ENCODE results near the gene SPINK4. TPM values are rescaled to one million over a fixed set of nuclear protein-coding genes. Genes with fewer than 3 reads are reported as not detected.

Gene SPINK4
- total RNA-seq, 1 experiment from 2014 or later, result not detected

DNA sequence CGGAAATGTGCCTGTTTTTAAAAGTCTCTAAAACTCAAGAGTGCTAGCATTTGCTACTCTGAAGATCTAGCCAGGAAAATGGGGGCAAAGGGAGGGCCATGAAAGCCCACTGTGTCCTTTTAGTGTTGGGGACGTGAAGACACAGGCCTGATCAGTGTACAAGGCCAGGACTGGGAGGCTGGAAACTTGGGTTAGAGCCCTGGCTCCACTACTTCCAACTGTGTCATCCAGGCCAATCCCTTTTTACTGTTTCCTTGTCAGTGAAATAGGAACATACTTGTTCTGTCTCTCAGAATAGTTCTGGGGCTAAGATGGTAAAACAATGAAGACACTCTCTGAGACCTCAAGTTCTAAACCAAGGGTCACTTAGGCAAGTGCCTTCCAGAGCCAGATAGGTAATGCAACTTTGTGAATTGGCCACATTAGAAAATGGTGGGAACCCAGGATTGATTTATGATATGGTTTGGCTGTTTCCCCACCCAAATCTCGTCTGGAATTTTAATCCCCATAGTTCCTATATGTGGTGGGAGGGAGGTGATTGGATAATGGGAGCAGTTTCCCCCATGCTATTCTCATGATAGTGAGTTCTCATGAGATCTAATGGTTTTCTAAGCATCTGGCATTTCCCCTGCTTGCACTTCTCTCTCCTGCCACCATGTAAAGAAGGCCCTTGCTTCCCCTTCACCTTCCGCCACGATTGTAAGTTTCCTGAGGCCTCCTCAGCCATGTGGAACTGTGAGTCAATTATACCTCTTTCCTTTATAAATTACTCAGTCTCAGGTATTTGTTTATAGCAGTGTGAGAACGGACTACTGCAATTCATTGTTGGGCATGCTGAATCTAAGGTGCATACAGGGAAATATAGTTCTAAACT is 42.5 kb upstream of the SPINK4 start:
- no peak for DNase-seq (ENCODE audit: low spot score)

More for the DNA sequence above, 42.5 kb upstream of the SPINK4 start:
- Mint-ChIP-seq H3K27me3 (ENCODE audit: low read depth) (peaks cover 6% of the 10 kb centered on the region), H3K27ac (no peak overlapping the region), H3K4me3 (no peak overlapping the region), H3K4me1 (no peaks in the 10 kb centered on the region; the same call in 1 of the 2 replicates), H3K9me3 (no peaks in the 10 kb centered on the region), H3K36me3 (no peaks in the 10 kb centered on the region)
- peak; percentile 22; the same call in 1 of the 2 replicates for ATAC-seq
- POLR2A ChIA-PET, result no interaction called here
- TF ChIP-seq FOXJ3 (CRISPR knock-in tag; IDR thresholded peaks at IDR 0.05; ENCODE audit: borderline replicate concordance) (no peak), FOXP4 (CRISPR knock-in tag; IDR thresholded peaks at IDR 0.05) (no peak), HMGXB4 (CRISPR knock-in tag; IDR thresholded peaks at IDR 0.05) (no peak), MXD4 (CRISPR knock-in tag; IDR thresholded peaks at IDR 0.05; ENCODE audit: borderline replicate concordance) (no peak), JUN (CRISPR knock-in tag; IDR thresholded peaks at IDR 0.05) (no peak), FOXP1 (CRISPR knock-in tag; IDR thresholded peaks at IDR 0.05; ENCODE audit: borderline replicate concordance) (no peak), TP53 (CRISPR knock-in tag; IDR thresholded peaks at IDR 0.05) (no peak)
- TF ChIP-seq, protein P1, sequence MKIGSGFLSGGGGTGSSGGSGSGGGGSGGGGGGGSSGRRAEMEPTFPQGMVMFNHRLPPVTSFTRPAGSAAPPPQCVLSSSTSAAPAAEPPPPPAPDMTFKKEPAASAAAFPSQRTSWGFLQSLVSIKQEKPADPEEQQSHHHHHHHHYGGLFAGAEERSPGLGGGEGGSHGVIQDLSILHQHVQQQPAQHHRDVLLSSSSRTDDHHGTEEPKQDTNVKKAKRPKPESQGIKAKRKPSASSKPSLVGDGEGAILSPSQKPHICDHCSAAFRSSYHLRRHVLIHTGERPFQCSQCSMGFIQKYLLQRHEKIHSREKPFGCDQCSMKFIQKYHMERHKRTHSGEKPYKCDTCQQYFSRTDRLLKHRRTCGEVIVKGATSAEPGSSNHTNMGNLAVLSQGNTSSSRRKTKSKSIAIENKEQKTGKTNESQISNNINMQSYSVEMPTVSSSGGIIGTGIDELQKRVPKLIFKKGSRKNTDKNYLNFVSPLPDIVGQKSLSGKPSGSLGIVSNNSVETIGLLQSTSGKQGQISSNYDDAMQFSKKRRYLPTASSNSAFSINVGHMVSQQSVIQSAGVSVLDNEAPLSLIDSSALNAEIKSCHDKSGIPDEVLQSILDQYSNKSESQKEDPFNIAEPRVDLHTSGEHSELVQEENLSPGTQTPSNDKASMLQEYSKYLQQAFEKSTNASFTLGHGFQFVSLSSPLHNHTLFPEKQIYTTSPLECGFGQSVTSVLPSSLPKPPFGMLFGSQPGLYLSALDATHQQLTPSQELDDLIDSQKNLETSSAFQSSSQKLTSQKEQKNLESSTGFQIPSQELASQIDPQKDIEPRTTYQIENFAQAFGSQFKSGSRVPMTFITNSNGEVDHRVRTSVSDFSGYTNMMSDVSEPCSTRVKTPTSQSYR (CRISPR knock-in tag; IDR thresholded peaks at IDR 0.05), result no peak
- TF ChIP-seq, protein P2, sequence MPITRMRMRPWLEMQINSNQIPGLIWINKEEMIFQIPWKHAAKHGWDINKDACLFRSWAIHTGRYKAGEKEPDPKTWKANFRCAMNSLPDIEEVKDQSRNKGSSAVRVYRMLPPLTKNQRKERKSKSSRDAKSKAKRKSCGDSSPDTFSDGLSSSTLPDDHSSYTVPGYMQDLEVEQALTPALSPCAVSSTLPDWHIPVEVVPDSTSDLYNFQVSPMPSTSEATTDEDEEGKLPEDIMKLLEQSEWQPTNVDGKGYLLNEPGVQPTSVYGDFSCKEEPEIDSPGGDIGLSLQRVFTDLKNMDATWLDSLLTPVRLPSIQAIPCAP (CRISPR knock-in tag; IDR thresholded peaks at IDR 0.05), result no peak
- TF ChIP-seq, protein P3, sequence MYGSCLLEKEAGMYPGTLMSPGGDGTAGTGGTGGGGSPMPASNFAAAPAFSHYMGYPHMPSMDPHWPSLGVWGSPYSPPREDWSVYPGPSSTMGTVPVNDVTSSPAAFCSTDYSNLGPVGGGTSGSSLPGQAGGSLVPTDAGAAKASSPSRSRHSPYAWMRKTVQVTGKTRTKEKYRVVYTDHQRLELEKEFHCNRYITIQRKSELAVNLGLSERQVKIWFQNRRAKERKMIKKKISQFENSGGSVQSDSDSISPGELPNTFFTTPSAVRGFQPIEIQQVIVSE (CRISPR knock-in tag; IDR thresholded peaks at IDR 0.05; ENCODE audit: borderline replicate concordance), result no peak
- TF ChIP-seq, protein P4, sequence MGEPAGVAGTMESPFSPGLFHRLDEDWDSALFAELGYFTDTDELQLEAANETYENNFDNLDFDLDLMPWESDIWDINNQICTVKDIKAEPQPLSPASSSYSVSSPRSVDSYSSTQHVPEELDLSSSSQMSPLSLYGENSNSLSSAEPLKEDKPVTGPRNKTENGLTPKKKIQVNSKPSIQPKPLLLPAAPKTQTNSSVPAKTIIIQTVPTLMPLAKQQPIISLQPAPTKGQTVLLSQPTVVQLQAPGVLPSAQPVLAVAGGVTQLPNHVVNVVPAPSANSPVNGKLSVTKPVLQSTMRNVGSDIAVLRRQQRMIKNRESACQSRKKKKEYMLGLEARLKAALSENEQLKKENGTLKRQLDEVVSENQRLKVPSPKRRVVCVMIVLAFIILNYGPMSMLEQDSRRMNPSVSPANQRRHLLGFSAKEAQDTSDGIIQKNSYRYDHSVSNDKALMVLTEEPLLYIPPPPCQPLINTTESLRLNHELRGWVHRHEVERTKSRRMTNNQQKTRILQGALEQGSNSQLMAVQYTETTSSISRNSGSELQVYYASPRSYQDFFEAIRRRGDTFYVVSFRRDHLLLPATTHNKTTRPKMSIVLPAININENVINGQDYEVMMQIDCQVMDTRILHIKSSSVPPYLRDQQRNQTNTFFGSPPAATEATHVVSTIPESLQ (CRISPR knock-in tag; IDR thresholded peaks at IDR 0.05), result no peak
- TF ChIP-seq, protein P5, sequence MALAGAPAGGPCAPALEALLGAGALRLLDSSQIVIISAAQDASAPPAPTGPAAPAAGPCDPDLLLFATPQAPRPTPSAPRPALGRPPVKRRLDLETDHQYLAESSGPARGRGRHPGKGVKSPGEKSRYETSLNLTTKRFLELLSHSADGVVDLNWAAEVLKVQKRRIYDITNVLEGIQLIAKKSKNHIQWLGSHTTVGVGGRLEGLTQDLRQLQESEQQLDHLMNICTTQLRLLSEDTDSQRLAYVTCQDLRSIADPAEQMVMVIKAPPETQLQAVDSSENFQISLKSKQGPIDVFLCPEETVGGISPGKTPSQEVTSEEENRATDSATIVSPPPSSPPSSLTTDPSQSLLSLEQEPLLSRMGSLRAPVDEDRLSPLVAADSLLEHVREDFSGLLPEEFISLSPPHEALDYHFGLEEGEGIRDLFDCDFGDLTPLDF (CRISPR knock-in tag; IDR thresholded peaks at IDR 0.05), result no peak
- CTCF ChIA-PET, result interaction anchor here (1.2 to 1.5 kb wide), 2 partner anchors 14 to 29 kb away, joined by 4 to 6 read pairs; no protein-coding TSS in a partner anchor
